ENCODE results near the gene NPAS2. TPM values are rescaled to one million over a fixed set of nuclear protein-coding genes. Genes with fewer than 3 reads are reported as not detected.
A peak's percentile ranks its signal among the peaks of the same experiment; 100 is the strongest.

Gene NPAS2
- total RNA-seq, 4 donors from 2014 or later: 63.0 to 134 (median 115) TPM

DNA sequence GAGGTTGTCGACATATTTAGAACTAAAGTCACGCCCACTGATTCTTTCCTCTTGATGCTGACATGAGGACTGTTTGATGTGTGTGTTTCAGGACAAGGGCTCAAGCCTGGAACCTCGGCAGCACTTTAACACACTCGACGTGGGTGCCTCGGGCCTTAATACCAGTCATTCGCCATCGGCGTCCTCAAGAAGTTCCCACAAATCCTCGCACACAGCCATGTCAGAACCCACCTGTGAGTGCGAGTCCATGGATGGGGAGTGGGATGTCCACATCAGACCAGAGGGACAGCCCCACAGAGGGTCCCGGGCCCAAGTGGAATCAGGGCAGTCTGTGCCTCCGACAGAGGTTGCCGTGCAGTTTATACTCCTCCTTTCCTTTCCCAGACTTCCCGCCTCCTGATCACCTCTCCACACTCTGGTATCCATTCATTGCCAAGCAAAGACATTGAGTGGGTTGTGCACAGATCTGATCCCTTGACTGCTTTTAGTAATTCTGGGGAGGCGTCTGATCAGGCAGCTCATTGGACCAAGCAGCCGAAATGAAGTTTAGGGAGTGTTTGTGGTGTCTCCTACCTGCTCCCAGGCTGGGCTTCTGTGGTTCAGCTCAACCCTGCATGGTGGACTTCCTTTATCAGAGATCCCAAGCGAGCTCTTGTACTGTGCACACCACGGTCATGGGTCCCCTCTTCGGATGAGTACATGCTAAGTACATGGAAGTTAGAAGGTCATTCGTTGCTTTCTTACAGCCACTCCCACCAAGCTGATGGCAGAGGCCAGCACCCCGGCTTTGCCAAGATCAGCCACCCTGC lies 155.0 kb downstream of the NPAS2 start:
- in situ Hi-C loops (cut with MboI; ENCODE audit: low pct_ligation_motif_present in 1 of 4, low pct_unique_long_range_greater_than_20kb in 1 of 4, low sequenced_read_pairs in 3 of 4): loop anchor here in 1 of 4 donors (25.0 kb wide), 1 partner anchor 363 kb away; no protein-coding TSS in a partner anchor
- intact Hi-C loops (cut with DNase I; ENCODE audit: low total_unique reads): loop anchor here (10.0 kb wide), 1 partner anchor 90 kb away; no protein-coding TSS in a partner anchor
- Histone ChIP-seq H3K9me3 (no peaks in the 10 kb centered on the region), H3K27ac (no peak overlapping the region), H3K27me3 (no peaks in the 10 kb centered on the region), H3K4me1 (peaks cover 0 to 6% (median 0%) of the 10 kb centered on the region in 4 donors), H3K36me3 (no peaks in the 10 kb centered on the region), H3K4me3 (no peak overlapping the region)
- DNase-seq: no peak
- TF ChIP-seq POLR2A (IDR thresholded peaks at IDR 0.05) (no peak), POLR2AphosphoS5 (IDR thresholded peaks at IDR 0.05) (no peak), EP300 (IDR thresholded peaks at IDR 0.05; ENCODE audit: low read depth) (no peak)
- TF ChIP-seq, protein P1, sequence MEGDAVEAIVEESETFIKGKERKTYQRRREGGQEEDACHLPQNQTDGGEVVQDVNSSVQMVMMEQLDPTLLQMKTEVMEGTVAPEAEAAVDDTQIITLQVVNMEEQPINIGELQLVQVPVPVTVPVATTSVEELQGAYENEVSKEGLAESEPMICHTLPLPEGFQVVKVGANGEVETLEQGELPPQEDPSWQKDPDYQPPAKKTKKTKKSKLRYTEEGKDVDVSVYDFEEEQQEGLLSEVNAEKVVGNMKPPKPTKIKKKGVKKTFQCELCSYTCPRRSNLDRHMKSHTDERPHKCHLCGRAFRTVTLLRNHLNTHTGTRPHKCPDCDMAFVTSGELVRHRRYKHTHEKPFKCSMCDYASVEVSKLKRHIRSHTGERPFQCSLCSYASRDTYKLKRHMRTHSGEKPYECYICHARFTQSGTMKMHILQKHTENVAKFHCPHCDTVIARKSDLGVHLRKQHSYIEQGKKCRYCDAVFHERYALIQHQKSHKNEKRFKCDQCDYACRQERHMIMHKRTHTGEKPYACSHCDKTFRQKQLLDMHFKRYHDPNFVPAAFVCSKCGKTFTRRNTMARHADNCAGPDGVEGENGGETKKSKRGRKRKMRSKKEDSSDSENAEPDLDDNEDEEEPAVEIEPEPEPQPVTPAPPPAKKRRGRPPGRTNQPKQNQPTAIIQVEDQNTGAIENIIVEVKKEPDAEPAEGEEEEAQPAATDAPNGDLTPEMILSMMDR (IDR thresholded peaks at IDR 0.05): no peak
- 86 to 91% methylated on average over 1 to 22 of the region's 22 CpGs for WGBS, 2 donors (ENCODE audit: low coverage in 1 of 2)

DNA sequence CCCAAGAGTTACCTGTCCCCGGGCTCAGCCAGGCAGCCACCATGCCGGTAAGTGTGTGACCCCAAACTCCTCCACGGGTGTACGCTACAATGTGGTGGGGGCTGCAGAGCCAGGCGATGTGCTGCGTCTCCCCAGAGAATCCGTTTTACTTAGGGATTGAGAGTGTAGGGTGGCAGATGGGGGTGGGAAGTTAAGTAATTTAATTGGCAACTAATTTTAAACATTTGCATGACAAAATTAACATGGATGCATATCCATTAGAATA lies 155.5 kb downstream of the NPAS2 start:
- intact Hi-C loops (cut with DNase I; ENCODE audit: low total_unique reads) (loop anchor here (10.0 kb wide), 1 partner anchor 91 kb away; no protein-coding TSS in a partner anchor), in situ Hi-C loops (cut with MboI; ENCODE audit: low pct_ligation_motif_present in 1 of 4, low pct_unique_long_range_greater_than_20kb in 1 of 4, low sequenced_read_pairs in 3 of 4) (loop anchor here in 1 of 4 donors (25.0 kb wide), 1 partner anchor 363 kb away; no protein-coding TSS in a partner anchor)
- Histone ChIP-seq H3K9me3 (no peaks in the 10 kb centered on the region), H3K36me3 (no peaks in the 10 kb centered on the region), H3K27ac (no peak overlapping the region), H3K27me3 (no peaks in the 10 kb centered on the region), H3K4me3 (no peak overlapping the region), H3K4me1 (peaks cover 0 to 6% (median 0%) of the 10 kb centered on the region in 4 donors)
- TF ChIP-seq POLR2AphosphoS5 (IDR thresholded peaks at IDR 0.05) (no peak), EP300 (IDR thresholded peaks at IDR 0.05; ENCODE audit: low read depth) (no peak), POLR2A (IDR thresholded peaks at IDR 0.05) (no peak)
- TF ChIP-seq, protein P1 (IDR thresholded peaks at IDR 0.05): no peak
- 97% methylated on average over 7 of the region's 7 CpGs; no CpG with 5 or more reads in 1 of the 2 donors for WGBS, 2 donors (ENCODE audit: low coverage in 1 of 2)
- DNase-seq: no peak

DNA sequence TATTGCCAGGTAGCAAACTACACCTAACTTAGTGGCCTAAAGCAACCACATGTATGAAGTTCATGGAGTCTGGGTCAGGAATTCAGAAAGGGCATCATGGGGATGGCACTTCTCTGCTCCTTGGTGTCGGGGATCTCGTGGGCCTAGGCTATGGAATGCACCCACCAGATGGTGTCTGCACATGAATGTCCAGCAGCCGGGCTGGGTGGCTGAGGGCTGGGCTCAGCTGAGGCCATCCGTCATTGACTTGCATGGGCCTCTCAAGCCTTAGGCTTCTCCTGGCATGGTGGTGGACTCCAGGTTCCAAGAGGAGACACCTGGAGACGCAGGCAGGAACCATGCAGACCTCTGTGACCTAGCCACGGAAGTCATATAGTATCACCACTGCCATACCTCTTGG lies 156.1 kb downstream of the NPAS2 start:
- intact Hi-C loops (cut with DNase I; ENCODE audit: low total_unique reads): loop anchor here (10.0 kb wide), 1 partner anchor 91 kb away; no protein-coding TSS in a partner anchor
- no peak for TF ChIP-seq POLR2A (IDR thresholded peaks at IDR 0.05)
- no peak for TF ChIP-seq EP300 (IDR thresholded peaks at IDR 0.05; ENCODE audit: low read depth)
- TF ChIP-seq, protein P1 (IDR thresholded peaks at IDR 0.05): no peak
- no peak for TF ChIP-seq POLR2AphosphoS5 (IDR thresholded peaks at IDR 0.05)
- 89% methylated on average over 6 of the region's 6 CpGs; no CpG with 5 or more reads in 1 of the 2 donors for WGBS, 2 donors (ENCODE audit: low coverage in 1 of 2)
- H3K9me3 ChIP-seq: no peaks in the 10 kb centered on the region
- no peak for DNase-seq
- no peaks in the 10 kb centered on the region for H3K36me3 ChIP-seq
- no peak overlapping the region for H3K4me3 ChIP-seq
- peak overlapping the region in 2 of 4 donors; percentile 43 to 54 for H3K27ac ChIP-seq
- H3K4me1 ChIP-seq: peaks cover 0 to 6% (median 0%) of the 10 kb centered on the region in 4 donors
- in situ Hi-C loops (cut with MboI; ENCODE audit: low pct_ligation_motif_present in 1 of 4, low pct_unique_long_range_greater_than_20kb in 1 of 4, low sequenced_read_pairs in 3 of 4): loop anchor here in 1 of 4 donors (25.0 kb wide), 1 partner anchor 364 kb away; no protein-coding TSS in a partner anchor
- H3K27me3 ChIP-seq: no peaks in the 10 kb centered on the region

DNA sequence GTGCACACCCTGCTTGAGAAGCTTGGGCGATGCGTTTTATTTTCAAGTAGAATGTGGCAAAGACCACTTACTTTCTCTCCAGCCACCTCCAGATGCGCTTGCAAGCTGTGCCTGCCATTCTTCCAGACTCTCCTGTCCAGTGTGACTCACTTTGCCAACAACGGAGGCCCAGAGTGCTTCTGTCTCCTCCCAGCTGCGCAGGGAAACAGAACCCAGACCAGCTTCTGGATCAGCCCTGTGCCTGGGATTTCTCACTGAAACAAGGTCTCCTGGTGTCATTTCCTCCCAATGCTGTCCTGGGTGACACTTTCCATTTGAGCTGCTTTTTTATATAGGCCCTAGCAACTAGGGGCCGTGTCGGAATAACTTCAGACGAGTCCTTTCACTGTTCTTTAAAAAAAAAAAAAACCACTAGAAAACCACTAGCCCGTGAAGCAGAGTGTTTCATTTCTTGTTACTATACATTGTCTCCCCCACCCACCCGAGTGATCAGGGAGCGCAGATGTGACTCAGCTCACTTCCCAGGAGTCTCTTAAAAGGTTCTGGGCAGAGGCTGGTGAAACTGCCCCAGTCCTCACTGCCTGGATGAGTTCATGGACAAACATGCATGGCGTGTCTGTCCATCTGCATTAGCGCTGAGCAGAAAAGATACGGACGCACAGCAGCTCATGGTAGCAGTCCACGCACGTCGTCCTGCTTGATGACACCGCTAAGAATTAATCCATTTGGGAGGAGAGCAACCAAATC lies 156.9 kb downstream of the NPAS2 start:
- H3K27me3 ChIP-seq: no peaks in the 10 kb centered on the region
- H3K9me3 ChIP-seq: no peaks in the 10 kb centered on the region
- WGBS, 2 donors (ENCODE audit: low coverage in 1 of 2): 47 to 77% methylated on average over 3 to 19 of the region's 19 CpGs
- no peak overlapping the region for H3K4me3 ChIP-seq
- in situ Hi-C loops (cut with MboI; ENCODE audit: low pct_ligation_motif_present in 1 of 4, low pct_unique_long_range_greater_than_20kb in 1 of 4, low sequenced_read_pairs in 3 of 4): loop anchor here in 1 of 4 donors (25.0 kb wide), 1 partner anchor 365 kb away; no protein-coding TSS in a partner anchor
- TF ChIP-seq POLR2AphosphoS5 (IDR thresholded peaks at IDR 0.05): peak; percentile 21 to 82 (median 64)
- no peak for TF ChIP-seq POLR2A (IDR thresholded peaks at IDR 0.05)
- TF ChIP-seq, protein P1 (IDR thresholded peaks at IDR 0.05): no peak
- TF ChIP-seq EP300 (IDR thresholded peaks at IDR 0.05; ENCODE audit: low read depth): no peak
- H3K36me3 ChIP-seq: no peaks in the 10 kb centered on the region
- peak overlapping the region in 3 of 4 donors; percentile 7 to 54 (median 43) for H3K27ac ChIP-seq
- intact Hi-C loops (cut with DNase I; ENCODE audit: low total_unique reads): loop anchor here (10.0 kb wide), 1 partner anchor 92 kb away; no protein-coding TSS in a partner anchor
- H3K4me1 ChIP-seq: peaks cover 0 to 6% (median 0%) of the 10 kb centered on the region in 4 donors
- DNase-seq: no peak

Data from transverse colon (tissue), 4 donors.